ENCODE data around the gene IL1RL2.

Gene IL1RL2

GRCh38 chr2:102236132-102236531 is 49.3 kb downstream of the IL1RL2 start:
- TF ChIP-seq, protein P1, sequence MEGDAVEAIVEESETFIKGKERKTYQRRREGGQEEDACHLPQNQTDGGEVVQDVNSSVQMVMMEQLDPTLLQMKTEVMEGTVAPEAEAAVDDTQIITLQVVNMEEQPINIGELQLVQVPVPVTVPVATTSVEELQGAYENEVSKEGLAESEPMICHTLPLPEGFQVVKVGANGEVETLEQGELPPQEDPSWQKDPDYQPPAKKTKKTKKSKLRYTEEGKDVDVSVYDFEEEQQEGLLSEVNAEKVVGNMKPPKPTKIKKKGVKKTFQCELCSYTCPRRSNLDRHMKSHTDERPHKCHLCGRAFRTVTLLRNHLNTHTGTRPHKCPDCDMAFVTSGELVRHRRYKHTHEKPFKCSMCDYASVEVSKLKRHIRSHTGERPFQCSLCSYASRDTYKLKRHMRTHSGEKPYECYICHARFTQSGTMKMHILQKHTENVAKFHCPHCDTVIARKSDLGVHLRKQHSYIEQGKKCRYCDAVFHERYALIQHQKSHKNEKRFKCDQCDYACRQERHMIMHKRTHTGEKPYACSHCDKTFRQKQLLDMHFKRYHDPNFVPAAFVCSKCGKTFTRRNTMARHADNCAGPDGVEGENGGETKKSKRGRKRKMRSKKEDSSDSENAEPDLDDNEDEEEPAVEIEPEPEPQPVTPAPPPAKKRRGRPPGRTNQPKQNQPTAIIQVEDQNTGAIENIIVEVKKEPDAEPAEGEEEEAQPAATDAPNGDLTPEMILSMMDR (IDR thresholded peaks at IDR 0.05; ENCODE audit: extremely low read depth, insufficient read depth, missing control alignments): no peak
- DNase-seq (ENCODE audit: low spot score): no peak
- in situ Hi-C loops (cut with MboI; ENCODE audit: low pct_unique_long_range_greater_than_20kb, low sequenced_read_pairs, unreplicated experiment): no loop called here

DNA sequence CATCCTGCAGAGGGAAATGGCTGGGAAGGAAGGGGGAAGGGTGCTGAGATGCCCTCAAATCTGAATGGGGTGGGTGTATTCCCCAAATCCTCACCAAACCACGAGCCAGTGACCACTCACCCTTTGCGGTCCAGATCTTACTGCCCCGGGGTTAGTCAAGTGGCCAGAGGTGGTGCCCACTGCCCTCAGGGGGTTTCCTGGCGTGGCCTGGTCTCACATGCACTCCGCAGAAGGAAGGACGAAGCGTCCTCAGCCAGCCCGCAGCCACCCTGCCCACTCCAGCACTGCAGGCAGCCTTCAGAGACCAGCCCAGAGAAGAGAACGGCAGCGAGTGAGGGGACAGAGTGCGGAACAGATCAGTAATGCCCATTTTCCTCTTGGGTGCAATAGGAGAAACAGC is 50.4 kb downstream of the IL1RL2 start:
- in situ Hi-C loops (cut with MboI; ENCODE audit: low pct_unique_long_range_greater_than_20kb, low sequenced_read_pairs, unreplicated experiment): no loop called here
- TF ChIP-seq, protein P1 (IDR thresholded peaks at IDR 0.05; ENCODE audit: extremely low read depth, insufficient read depth, missing control alignments): no peak
- no peak for DNase-seq (ENCODE audit: low spot score)

- DNase-seq (ENCODE audit: low spot score): no peak
- in situ Hi-C loops (cut with MboI; ENCODE audit: low pct_unique_long_range_greater_than_20kb, low sequenced_read_pairs, unreplicated experiment): no loop called here
- TF ChIP-seq, protein P1 (IDR thresholded peaks at IDR 0.05; ENCODE audit: extremely low read depth, insufficient read depth, missing control alignments): no peak
Measured at GRCh38 chr2:102238039-102238756, 51.4 kb downstream of the IL1RL2 start.

GRCh38 chr2:102238778-102239177 is 52.0 kb downstream of the IL1RL2 start:
- in situ Hi-C loops (cut with MboI; ENCODE audit: low pct_unique_long_range_greater_than_20kb, low sequenced_read_pairs, unreplicated experiment): no loop called here
- TF ChIP-seq, protein P1 (IDR thresholded peaks at IDR 0.05; ENCODE audit: extremely low read depth, insufficient read depth, missing control alignments): no peak
- DNase-seq (ENCODE audit: low spot score): no peak

DNA sequence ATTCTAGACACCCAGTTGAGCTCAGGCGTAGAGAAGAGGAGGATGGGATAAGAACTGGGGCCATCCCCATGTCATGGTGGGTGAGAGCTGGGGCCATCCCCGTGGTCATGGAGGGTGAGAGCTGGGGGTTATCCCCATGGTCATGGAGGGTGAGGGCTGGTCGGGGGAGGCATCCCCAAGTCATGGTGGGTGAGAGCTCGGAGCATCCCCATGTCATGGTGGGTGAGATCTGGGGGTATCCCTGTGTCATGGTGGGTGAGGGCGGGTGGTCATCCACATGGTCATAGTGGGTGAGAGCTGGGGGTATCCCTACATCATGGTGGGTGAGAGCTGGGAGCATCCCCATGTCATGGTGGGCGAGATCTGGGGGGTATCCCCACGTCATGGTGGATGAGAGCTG is 52.5 kb downstream of the IL1RL2 start:
- TF ChIP-seq, protein P1 (IDR thresholded peaks at IDR 0.05; ENCODE audit: extremely low read depth, insufficient read depth, missing control alignments): no peak
- in situ Hi-C loops (cut with MboI; ENCODE audit: low pct_unique_long_range_greater_than_20kb, low sequenced_read_pairs, unreplicated experiment): no loop called here
- no peak for DNase-seq (ENCODE audit: low spot score)

- in situ Hi-C loops (cut with MboI; ENCODE audit: low pct_unique_long_range_greater_than_20kb, low sequenced_read_pairs, unreplicated experiment): loop anchor here (10.0 kb wide), 1 partner anchor 216 kb away; no protein-coding TSS in a partner anchor
- TF ChIP-seq, protein P1 (IDR thresholded peaks at IDR 0.05; ENCODE audit: extremely low read depth, insufficient read depth, missing control alignments): peak; percentile 97
- DNase-seq (ENCODE audit: low spot score): peak; percentile 90
Measured at GRCh38 chr2:102240640-102241370, 54.0 kb downstream of the IL1RL2 start.
